Measurements from ENCODE around the gene PGLYRP2. TPM values are rescaled to one million over a fixed set of nuclear protein-coding genes. Genes with fewer than 3 reads are reported as not detected.

Gene PGLYRP2
- polyA plus RNA-seq, 1 donor = not detected

DNA sequence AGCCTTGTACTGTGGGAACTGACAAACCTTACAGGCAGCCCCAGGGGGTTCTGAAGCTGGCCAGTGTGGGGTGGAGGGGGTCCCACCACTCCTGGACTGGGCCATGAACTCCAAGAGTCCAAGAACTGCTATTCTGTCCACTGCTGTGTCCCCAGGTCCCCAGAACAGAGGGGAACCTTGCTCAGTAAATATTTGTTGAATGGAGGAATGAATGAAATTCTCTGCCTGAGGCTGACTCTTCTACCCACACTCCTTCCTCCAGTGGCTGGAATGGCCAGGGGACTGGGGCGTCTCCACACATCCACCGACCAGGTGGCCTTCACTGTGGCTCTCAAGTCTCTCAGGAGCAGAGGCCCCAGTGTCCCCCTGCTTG lies 41.2 kb downstream of the PGLYRP2 start:
- Histone ChIP-seq H3K4me3 (ENCODE audit: low read length) (no peak overlapping the region), H3K9me3 (ENCODE audit: control insufficient read depth, low read depth, low read length) (no peaks in the 10 kb centered on the region), H3K4me1 (ENCODE audit: control insufficient read depth, insufficient read depth, low read length) (peaks cover 2% of the 10 kb centered on the region), H3K36me3 (ENCODE audit: control insufficient read depth, insufficient read depth, low read length) (no peaks in the 10 kb centered on the region), H3K27me3 (ENCODE audit: control insufficient read depth, insufficient read depth, low read length) (no peaks in the 10 kb centered on the region), H3K27ac (ENCODE audit: low read length) (no peak overlapping the region)
- no CpG with 5 or more reads among the region's 2 CpGs for WGBS (ENCODE audit: insufficient coverage, low lambda C conversion rate)
- no peak for DNase-seq

DNA sequence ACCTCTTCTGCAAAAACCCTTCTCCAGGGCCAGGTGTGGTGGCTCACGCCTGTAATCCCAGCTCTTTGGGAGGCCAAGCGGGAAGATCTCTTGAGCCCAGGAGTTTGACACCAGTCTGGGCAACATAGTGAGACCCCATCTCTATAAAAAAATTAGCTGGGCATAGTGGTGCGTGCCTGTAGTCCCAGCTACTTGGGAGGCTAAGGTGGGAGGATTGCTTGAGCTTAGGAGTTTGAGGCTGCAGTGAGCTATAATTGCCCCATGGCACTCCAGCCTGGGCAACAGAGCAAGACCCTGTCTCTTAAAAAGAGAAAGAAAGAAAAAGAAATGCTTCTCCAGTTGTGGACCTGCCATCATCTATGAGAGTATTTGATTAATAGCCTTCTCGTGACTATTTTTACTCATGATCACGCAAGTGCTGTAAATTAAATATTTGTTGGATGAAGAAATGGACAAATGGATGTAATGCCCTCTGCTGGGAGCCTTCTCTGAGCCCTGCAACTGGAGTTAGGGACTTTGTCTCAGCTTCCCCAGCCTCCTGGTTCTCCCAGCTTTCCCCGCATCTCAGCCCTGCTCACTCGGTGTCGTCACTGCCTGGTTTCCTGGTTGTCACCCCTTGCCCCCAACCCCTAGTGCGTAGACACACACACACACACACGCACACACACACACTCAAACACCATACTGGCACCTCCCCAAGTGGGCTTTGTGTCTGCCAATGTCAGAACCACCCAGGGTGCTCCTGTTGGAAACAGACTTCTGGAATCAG lies 41.8 kb downstream of the PGLYRP2 start:
- no peaks in the 10 kb centered on the region for H3K36me3 ChIP-seq (ENCODE audit: control insufficient read depth, insufficient read depth, low read length)
- no peaks in the 10 kb centered on the region for H3K27me3 ChIP-seq (ENCODE audit: control insufficient read depth, insufficient read depth, low read length)
- H3K4me3 ChIP-seq (ENCODE audit: low read length) = no peak overlapping the region
- no CpG with 5 or more reads among the region's 10 CpGs for WGBS (ENCODE audit: insufficient coverage, low lambda C conversion rate)
- no peak for DNase-seq
- no peak overlapping the region for H3K27ac ChIP-seq (ENCODE audit: low read length)
- peaks cover 4% of the 10 kb centered on the region for H3K4me1 ChIP-seq (ENCODE audit: control insufficient read depth, insufficient read depth, low read length)
- H3K9me3 ChIP-seq (ENCODE audit: control insufficient read depth, low read depth, low read length) = no peaks in the 10 kb centered on the region

DNA sequence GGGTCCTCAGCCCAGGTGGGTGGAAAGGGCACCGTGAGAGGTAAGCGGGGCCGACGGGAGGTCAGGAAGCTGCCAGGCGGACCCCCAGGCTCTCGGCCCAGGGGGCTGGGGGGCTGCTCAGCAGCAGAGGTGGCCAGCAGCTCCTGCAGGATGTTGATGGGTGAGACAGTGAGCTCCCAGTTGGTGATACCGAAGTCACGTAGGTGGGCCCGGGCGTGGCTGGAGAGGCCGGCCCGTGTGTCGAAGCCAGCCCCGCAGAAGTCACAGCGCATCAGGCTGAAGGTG lies 42.5 kb downstream of the PGLYRP2 start:
- H3K36me3 ChIP-seq (ENCODE audit: control insufficient read depth, insufficient read depth, low read length) = no peaks in the 10 kb centered on the region
- no peak overlapping the region for H3K4me3 ChIP-seq (ENCODE audit: low read length)
- H3K27ac ChIP-seq (ENCODE audit: low read length) = no peak overlapping the region
- DNase-seq = no peak
- peaks cover 4% of the 10 kb centered on the region for H3K4me1 ChIP-seq (ENCODE audit: control insufficient read depth, insufficient read depth, low read length)
- WGBS (ENCODE audit: insufficient coverage, low lambda C conversion rate) = no CpG with 5 or more reads among the region's 15 CpGs
- no peaks in the 10 kb centered on the region for H3K27me3 ChIP-seq (ENCODE audit: control insufficient read depth, insufficient read depth, low read length)
- no peaks in the 10 kb centered on the region for H3K9me3 ChIP-seq (ENCODE audit: control insufficient read depth, low read depth, low read length)

DNA sequence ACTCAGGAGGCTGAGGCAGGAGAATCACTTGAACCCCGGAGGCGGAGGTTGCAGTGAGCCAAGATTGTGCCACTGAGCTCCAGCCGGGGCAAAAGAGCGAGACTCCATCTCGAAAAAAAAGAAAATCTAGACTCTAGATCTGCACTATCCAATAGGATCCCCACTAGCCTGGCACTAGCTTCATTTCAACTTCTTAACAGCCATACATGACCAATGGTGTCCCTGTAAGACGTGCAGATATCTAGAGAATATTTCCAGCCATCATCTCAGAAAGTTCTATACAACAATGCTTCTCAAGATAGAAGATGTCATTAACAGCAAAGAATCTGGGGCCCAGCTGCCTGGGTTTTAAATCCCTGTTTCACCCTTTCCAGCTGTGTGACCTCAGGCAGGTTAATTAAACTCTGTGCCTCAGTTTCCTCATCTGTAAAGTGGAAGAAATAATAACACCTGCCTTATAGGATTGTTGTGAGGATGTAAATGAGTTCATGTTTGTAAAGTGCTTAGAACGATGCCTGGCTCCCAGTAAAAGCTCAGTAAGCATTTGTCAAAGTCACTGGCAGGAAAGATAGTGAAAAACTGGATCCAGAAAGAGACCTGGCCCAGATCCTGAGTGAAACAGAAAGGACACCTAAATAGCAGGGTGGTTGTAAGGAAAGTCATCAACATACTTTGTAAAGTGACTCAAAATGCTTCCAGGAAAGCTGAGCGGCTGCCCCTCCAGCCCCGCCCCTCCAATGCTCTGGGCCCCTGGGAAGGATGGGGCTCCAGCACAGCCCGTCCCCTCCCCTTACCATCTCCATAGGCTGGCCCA lies 43.1 kb downstream of the PGLYRP2 start:
- Histone ChIP-seq H3K9me3 (ENCODE audit: control insufficient read depth, low read depth, low read length) (no peaks in the 10 kb centered on the region), H3K36me3 (ENCODE audit: control insufficient read depth, insufficient read depth, low read length) (no peaks in the 10 kb centered on the region), H3K4me1 (ENCODE audit: control insufficient read depth, insufficient read depth, low read length) (peaks cover 8% of the 10 kb centered on the region), H3K27ac (ENCODE audit: low read length) (no peak overlapping the region), H3K4me3 (ENCODE audit: low read length) (no peak overlapping the region), H3K27me3 (ENCODE audit: control insufficient read depth, insufficient read depth, low read length) (no peaks in the 10 kb centered on the region)
- DNase-seq = no peak
- 94% methylated on average over 3 of the region's 10 CpGs for WGBS (ENCODE audit: insufficient coverage, low lambda C conversion rate)

DNA sequence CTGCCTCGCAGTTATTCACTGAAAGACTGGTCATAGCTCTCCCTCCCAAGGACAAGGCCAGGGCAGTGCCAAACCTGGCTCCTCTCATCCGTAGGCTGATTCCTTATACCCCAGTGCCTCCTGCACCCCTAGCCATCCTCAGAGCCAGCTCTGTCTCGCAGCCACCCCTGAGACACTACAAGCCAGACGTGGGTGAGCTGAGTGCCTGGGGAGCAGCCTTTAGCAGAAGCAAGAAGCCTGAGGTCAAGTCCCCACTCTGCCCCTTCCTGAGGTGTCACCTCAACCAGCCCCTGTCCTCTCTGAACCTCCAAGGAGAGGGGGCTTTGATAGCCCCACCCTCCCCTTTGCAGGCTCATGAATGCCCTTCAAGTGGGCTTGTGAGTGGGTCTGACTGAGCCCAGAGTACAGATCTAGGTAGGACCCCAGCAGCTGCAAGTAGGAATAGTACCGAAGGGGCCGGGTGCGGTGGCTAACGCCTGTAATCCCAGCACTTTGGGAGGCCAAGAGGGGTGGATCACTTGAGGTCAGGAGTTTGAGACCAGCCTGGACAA lies 45.7 kb downstream of the PGLYRP2 start:
- no CpG with 5 or more reads among the region's 8 CpGs for WGBS (ENCODE audit: insufficient coverage, low lambda C conversion rate)
- H3K4me1 ChIP-seq (ENCODE audit: control insufficient read depth, insufficient read depth, low read length) = peaks cover 9% of the 10 kb centered on the region

DNA sequence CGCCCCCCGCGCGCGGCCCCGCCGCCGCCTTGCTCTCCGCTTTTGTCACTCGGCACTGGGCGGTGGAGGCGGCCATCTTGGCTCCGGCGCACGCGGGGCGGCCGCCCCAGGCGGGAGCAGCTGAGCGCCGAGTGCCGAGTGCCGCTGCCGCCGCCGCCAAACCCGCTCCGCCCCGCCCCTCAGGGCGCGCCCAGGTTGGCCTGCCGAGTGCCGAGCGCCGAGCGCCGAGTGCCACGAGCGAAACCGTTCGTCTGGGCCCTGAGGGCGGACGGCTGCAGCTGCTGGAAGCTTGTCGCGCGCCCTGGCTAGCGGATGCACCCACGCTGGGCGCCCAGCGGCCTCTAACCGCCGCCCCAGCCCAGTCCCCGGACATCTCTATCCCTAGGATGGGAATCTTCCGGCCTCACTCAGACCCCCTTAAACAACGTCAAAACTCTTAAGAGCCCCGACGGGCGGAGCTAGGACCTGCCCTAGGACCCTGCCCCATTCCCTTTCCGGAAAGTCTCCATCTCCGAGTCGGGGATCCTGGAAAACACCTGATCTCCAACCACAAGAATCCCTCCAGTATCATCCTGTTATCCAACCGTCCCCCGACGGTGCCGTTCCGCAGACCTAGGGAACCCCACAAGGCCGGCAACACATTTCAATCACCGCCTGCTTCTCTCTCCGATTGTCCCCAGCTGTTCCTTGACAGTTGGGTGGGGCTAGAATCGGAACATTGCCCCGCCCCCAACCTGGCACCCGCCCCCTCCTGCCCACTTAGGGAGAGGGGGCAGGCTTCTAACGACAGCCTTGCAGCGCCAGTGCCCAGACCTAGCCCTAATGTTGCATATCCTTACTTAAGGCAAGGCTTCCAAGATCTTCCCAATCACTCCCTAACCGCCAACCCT lies 46.4 kb downstream of the PGLYRP2 start:
- no peaks in the 10 kb centered on the region for H3K9me3 ChIP-seq (ENCODE audit: control insufficient read depth, low read depth, low read length)
- H3K27ac ChIP-seq (ENCODE audit: low read length) = peak overlapping the region; percentile 79
- no peaks in the 10 kb centered on the region for H3K27me3 ChIP-seq (ENCODE audit: control insufficient read depth, insufficient read depth, low read length)
- H3K36me3 ChIP-seq (ENCODE audit: control insufficient read depth, insufficient read depth, low read length) = peaks cover under 1% of the 10 kb centered on the region
- peaks cover 9% of the 10 kb centered on the region for H3K4me1 ChIP-seq (ENCODE audit: control insufficient read depth, insufficient read depth, low read length)
- peak overlapping the region; percentile 96 for H3K4me3 ChIP-seq (ENCODE audit: low read length)
- no CpG with 5 or more reads among the region's 75 CpGs for WGBS (ENCODE audit: insufficient coverage, low lambda C conversion rate)
- peak; percentile 86 to 94 for DNase-seq

More for the DNA sequence above, 45.7 kb downstream of the PGLYRP2 start:
- Histone ChIP-seq H3K36me3 (ENCODE audit: control insufficient read depth, insufficient read depth, low read length) (no peaks in the 10 kb centered on the region), H3K27me3 (ENCODE audit: control insufficient read depth, insufficient read depth, low read length) (no peaks in the 10 kb centered on the region), H3K27ac (ENCODE audit: low read length) (no peak overlapping the region), H3K9me3 (ENCODE audit: control insufficient read depth, low read depth, low read length) (no peaks in the 10 kb centered on the region), H3K4me3 (ENCODE audit: low read length) (peak overlapping the region; percentile 96)
- no peak for DNase-seq

DNA sequence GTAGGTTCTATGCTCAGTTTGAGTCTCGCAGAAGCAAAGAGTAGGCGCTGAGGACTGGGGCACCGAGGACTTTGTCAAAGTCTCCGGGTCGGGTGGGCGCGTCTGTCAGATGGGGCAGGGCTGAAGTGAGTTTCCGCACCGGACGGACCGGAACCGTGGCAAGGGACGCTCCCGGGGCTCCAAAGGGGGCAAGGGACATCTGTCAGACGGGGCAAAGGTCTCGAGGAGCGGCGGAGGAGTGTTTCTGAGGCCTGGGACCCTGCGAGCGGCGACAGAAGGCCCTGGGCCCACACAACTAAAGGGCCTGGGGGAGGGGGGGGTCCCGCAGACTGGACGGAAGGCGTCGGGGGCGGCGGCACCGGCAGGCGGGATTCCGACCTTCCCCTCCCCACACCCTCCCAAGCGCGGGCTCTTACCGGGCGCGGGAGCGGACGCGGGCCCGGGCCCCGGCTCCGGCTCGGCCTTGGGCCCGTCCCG lies 47.2 kb downstream of the PGLYRP2 start:
- no peak overlapping the region for H3K27ac ChIP-seq (ENCODE audit: low read length)
- H3K36me3 ChIP-seq (ENCODE audit: control insufficient read depth, insufficient read depth, low read length) = peaks cover 8% of the 10 kb centered on the region
- peaks cover 9% of the 10 kb centered on the region for H3K4me1 ChIP-seq (ENCODE audit: control insufficient read depth, insufficient read depth, low read length)
- no peaks in the 10 kb centered on the region for H3K27me3 ChIP-seq (ENCODE audit: control insufficient read depth, insufficient read depth, low read length)
- peak overlapping the region; percentile 66 for H3K4me3 ChIP-seq (ENCODE audit: low read length)
- peak in 1 of 2 donors; percentile 45 for DNase-seq
- WGBS (ENCODE audit: insufficient coverage, low lambda C conversion rate) = no CpG with 5 or more reads among the region's 44 CpGs
- H3K9me3 ChIP-seq (ENCODE audit: control insufficient read depth, low read depth, low read length) = no peaks in the 10 kb centered on the region

DNA sequence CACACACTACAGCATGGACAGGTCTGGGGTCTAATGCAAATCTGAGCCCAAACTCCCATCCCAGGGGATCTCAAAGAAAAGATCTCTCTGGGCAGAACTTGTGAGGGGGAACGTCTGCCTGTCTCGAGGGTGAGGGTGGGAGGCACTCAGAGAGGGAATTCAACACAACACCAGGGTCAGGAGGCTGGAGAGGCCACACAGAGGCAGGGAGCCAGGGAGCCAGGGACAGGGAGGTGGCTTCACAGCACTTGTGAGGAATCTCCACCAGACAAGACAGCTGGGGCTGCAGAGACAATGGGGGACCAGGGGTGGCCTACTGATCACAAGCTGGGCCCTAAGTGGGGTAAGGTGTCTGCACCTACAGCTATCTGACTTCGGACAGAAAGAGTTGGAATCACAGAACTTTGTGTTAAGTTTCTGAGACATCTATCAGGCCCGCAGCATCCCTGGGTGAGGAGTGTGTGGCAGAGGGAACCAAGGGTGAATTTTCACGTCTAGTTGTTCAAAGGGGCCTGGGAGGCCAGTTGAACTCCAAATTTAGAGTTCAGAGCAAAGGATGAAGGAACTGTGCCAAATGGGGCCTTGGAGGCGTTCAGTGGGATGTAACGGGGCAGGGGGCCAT lies 47.8 kb downstream of the PGLYRP2 start:
- WGBS (ENCODE audit: insufficient coverage, low lambda C conversion rate) = no CpG with 5 or more reads among the region's 7 CpGs
- Histone ChIP-seq H3K9me3 (ENCODE audit: control insufficient read depth, low read depth, low read length) (no peaks in the 10 kb centered on the region), H3K4me1 (ENCODE audit: control insufficient read depth, insufficient read depth, low read length) (peaks cover 9% of the 10 kb centered on the region), H3K27ac (ENCODE audit: low read length) (no peak overlapping the region), H3K36me3 (ENCODE audit: control insufficient read depth, insufficient read depth, low read length) (peaks cover 14% of the 10 kb centered on the region), H3K4me3 (ENCODE audit: low read length) (peak overlapping the region; percentile 66), H3K27me3 (ENCODE audit: control insufficient read depth, insufficient read depth, low read length) (no peaks in the 10 kb centered on the region)
- DNase-seq = no peak

DNA sequence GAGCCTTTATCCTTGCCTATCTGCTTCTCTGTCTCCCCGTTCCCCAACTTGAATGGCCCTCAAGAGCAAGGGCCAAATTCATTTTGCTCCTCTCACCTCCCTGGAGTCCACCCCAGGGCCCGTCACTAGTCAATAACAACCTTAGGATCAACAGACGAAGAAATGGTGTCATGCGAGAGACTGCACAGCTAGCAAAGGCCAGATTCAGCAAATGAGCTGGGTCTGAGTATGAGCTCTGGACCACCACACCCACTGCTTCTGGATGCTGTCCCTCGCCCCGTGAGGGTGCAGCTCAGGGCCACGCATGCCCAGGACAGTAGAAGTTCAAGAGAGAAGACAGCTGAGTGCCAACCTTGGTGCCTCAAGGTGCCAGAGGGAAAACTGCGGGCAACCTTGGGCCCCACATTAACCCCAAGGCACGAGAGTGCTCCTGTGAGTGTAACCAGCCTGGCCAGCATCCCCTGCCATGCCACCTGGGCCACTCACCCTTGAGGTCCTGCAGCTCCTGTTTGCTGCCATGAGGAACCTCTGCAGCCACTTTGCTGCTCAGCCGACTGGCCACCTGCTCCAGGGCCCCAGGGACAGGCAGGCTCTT lies 48.7 kb downstream of the PGLYRP2 start:
- Histone ChIP-seq H3K27ac (ENCODE audit: low read length) (no peak overlapping the region), H3K27me3 (ENCODE audit: control insufficient read depth, insufficient read depth, low read length) (no peaks in the 10 kb centered on the region), H3K4me3 (ENCODE audit: low read length) (no peak overlapping the region), H3K4me1 (ENCODE audit: control insufficient read depth, insufficient read depth, low read length) (peaks cover 9% of the 10 kb centered on the region), H3K36me3 (ENCODE audit: control insufficient read depth, insufficient read depth, low read length) (peaks cover 21% of the 10 kb centered on the region), H3K9me3 (ENCODE audit: control insufficient read depth, low read depth, low read length) (no peaks in the 10 kb centered on the region)
- WGBS (ENCODE audit: insufficient coverage, low lambda C conversion rate) = no CpG with 5 or more reads among the region's 10 CpGs
- DNase-seq = no peak
